8988T (cell line): ENCODE results near the gene PLEKHH2.
"Not testable (repeated sequence)": the region's sequence is repeated elsewhere in the genome, so short reads cannot be mapped to it uniquely, and the experiment has no call there.

Experiments used
- DNase-seq: peaks from one replicate; pipeline ENCODE4 v3.0.0; 2011

Gene PLEKHH2

DNA sequence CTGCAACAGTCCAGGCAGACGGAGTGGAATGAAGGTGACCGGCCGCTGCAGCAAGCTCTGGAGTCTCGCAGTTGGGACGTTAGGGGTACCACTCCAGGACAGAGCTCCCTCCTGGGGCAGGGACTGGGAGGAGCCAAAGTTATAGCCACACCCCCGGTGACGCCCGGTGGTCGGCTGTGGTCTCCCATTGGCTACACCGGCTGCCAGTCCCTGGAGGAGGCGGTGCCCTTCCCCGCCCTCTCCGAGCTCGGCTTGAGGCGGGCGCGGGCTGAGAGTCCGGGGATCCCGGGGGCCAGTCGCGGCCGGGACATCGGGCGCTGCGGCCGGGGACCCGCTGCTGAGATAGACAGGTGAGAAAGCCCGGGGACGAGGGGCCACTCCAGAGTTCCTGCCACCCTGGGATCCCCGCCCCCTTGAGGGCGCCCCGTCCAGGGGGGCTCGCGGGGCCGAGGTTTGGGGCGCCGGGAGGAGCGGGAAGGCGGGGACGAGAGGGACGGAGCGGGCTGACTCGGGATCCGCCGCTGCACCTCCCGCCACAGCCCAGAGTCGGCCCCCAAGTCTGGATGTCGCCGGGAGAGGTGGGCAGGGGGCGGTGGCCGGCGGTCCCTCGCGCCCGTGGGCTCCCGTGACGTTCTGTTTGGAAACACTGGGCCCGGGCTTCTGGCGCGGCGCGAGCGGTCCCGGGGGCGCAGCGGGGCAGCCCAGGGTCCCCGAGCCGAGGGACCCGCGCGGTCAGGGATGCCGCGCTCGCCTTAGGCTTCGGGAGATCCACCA lies at the start of gene PLEKHH2:
Gene PLEKHH2 (plus strand): TSS at position 231 of the 774 bp plus-strand sequence. CDS start 7,414 bp downstream, outside the sequence.
- peak; percentile 77 for DNase-seq

DNA sequence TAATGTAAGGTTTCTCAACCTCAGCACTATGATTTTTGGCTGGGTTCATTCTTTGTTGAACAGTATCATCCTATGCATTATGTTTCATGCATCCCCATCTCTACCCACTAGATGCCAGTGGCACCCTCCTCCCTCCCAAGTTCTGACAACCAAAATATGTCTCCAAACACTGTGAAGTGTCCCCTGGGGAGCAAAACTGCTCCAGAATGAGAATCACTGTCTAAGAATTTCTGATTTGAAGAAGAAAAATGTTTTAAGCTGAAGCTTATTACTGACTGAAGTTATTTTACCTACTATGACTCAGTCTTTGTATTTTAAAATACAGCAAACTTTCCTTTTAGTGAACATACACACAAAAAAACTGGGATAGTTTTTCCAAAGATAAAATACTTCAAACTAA lies 44.6 kb upstream of the PLEKHH2 start:
- DNase-seq, result no peak

DNA sequence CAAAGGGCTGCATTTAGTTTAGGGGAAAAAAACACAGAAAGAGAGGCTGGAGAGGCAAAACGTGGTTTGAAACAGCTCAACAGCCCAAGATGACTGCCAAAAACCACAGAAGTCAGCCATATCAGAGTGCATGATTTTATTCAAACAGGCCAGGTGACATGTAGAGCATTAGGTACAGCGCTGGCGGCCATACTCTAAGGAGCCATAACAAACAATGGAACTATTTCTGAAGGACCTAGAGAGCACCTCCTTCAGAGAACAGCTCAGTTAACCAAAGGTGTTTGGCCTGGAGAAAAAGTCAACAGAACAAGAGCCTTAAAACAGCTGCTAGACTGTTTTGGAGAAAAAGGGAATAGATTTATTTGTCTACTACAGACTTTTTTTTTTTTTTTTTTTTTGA lies 43.8 kb upstream of the PLEKHH2 start:
- DNase-seq, result no peak

DNA sequence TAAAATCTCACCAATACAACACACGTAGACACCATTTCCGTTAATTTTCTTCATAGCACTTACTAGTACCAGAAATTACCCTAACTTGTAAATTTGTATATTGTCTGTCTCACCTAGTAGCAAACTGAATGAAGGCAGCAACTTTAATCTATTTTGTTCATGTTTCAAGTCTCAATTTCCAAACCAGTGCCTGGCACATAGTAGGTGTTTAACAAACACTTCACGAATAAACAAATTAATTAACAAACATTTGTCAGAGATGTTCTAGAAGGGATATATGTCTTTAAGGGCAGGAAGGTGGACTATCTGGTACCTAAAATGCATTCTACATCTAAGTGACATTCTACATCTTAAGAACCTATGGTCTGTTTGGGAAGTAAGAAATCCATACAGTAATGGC lies 42.2 kb upstream of the PLEKHH2 start:
- no peak for DNase-seq

DNA sequence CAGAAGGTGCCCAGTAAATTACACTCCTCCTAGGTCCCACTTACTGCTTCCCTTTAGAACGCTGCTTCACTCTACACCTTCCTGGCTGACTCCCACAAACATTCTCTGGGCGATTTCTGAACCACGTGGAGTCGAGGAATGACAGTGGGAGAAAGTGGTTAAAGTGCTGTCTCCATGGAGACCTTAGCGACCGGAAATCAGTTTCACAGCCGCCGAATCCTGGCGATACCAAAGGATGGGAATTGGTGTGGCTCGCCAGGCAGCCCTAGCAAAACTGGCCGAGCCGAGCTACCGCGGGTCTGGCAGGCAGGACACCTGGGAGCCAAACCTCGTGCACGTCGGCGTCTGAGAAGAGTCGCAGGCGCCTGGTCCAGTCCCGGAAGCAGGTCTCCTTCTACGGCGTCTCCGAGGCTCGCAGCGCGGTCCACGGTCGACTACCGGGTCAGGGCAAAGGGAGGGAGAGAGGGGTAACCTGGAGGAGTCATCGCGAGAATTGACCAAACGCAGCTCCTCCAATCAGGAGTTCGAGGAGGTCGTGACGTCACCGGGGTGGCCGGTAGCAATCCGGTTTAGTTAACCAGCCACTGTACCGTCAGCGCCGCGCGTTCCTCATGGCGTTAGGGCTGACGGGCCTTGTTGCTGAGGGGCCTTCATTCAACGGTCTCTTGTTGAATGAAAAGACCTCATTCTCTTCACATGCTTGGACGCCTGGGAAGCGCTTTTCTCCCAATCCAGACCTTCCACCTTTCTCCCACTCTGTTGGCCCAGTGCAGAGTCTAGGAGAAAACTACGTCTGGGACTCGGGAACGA lies 41.3 kb upstream of the PLEKHH2 start, which contains the start of gene THADA:
Gene THADA (minus strand): TSS at position 436 of the 810 bp plus-strand sequence. CDS start 3,646 bp downstream, outside the sequence.
- peak; percentile 51 for DNase-seq

DNA sequence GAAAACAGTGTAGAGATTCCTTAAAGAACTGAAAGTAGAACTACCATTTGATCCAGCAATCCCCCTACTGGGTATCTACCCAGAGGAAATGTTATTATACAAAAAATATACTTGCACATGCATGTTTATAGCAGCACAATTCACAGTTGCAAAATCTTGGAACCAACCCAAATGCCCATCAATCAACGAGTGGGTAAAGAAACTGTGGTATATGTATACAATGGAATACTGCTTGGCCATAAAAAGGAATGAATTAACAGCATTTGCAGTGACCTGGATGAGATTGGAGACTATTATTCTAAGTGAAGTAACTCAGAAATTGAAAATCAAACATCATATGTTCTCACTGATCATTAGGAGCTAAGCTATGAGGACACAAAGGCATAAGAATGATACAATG lies 36.5 kb upstream of the PLEKHH2 start:
- not testable (repeated sequence) for DNase-seq

DNA sequence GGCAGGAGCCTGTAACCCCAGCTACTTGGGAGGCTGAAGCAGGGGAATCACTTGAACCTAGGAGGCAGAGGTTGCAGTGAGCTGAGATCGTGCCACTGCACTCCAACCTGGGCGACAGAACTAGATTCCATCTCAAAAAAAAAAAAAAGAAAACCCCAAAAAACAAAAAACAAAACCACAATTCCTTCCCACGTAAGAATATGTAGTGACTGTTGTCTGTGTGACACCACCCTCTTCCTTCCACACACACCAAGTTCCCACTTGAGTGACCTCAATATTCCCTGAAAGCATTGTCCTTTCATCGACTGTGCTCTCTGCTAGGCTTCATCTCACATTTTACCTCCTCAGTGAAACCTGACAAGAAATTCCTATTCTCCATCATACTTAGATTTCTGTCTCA lies 32.4 kb upstream of the PLEKHH2 start:
- no peak for DNase-seq

DNA sequence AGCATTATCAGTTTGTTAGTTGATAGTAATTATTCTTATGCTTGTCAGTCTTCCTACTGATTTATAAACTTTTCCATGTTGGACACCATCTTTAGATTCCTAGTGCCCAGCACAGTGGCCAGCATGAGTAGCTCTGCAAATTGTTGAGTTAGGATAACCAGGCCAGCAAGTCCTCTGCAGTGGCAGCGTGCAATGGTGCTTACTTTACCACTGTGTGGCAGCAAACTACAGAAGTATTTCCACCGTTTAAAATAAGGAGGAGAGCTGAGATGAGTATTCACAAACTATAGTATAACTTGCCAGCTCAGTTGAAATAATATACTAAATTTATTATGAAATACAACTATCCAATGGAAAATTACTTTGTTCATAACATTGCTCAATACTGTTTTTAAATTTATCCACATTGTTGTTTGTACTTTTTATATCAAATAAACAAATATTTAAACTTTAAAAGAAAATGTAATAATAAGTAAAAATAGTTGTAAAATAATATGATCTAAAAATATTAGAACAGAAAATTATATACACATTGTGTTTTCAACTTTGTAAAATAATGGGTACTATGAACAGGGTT lies 31.9 kb upstream of the PLEKHH2 start:
- peak; percentile 36 for DNase-seq

DNA sequence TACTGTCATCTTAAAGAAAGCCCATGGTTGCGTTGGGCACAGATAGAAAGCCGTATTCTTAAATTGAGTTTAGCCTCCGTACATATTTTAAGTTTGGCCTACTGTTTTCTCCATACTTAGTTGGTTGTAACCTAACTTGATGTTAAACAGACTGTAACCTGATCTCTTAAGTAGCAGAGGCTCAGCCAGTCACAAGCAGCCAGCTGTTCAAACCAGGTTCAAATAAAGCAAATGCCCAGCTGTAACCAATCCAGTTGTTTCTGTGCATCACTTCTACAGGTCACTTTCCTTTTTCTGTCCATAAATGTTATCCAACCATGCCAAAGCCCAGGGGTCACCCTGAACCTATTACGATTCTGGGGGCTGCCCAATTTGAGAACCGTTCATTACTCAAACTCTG lies 31.2 kb upstream of the PLEKHH2 start:
- no peak for DNase-seq

DNA sequence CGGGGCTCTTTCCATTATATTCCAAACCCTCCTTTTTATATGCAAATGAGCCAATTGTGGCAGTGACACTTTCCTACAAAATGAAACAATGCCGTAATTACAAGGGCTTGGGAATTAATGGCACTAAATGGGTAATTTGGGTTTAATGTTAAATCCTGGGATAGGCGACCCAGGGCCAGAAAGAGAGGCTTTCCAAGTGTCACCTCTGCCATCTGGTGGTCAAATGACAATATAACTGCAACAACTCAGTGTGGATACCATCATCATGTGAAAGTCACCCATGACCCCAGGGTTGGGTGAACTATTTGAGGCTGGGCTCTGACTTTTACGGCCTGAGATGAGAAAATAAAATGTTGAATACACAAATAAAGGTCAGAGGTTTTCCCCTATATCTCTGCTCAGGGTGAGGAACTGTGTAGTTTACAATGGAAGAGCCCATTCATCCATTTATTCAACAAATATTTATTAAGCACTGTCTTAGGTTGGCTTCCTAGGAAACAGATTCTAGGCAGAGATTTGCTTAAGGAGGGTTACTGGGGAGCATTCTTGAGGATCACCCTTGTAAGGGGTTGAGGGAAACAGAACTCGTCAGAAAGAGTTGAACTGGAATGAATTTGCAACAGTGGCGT lies 27.7 kb upstream of the PLEKHH2 start:
- peak; percentile 20 for DNase-seq

DNA sequence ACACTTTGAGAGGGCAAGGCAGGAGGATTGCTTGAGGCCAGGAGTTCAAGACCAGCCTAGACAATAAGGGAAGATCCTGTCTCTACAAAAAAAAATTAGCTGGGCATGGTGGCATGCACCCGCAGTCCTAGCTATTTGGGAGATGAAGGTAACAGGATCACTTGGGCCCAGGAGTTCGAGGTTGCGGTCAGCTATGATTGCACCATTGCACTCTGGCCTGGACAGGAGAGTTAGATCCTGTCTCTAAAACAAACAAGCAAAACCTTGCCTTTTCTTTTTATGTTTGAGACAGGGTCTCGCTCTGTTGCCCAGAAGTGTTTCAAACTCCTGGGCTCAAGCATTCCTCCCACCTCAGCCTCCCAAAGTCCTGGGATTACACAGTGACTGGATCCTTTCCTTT lies 26.7 kb upstream of the PLEKHH2 start:
- DNase-seq, result no peak

DNA sequence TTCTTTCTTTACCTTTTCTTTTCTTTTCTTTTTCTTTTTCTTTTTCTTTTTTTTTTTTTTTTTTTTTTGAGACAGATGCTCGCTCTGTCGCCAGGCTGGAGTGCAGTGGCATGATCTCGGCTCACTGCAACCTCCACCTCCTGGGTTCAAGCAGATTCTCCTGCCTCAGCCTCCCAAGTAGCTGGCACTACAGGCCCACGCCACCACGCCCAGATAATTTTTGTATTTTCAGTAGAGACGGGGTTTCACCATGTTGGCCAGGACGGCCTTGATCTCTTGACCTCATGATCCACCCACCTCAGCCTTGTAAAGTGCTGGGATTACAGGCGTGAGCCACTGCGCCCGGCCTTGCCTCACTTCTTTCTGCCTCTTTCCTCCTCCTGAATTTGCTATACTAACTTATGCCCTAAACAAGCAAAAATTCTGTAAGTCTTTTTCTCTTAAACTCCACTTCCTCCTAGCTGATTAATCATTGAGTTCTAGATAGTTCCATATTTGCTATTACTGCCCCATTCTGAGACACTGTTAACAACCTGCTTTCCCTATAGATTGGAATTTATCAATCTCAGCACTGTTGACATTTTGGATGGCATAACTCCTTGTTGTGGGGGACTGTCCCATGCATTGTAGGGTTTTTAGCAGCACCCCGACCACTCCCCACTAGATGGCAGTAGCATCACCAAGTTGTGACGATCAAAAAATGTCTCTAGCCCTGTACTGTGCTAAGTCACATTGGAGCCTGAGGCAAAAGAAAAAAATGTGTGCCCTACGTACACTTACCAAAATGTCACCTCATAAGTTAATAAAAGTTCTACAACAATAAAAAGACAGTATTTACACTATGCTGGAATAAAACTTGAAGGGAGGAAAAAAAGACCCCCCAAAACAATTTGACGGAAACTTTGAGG lies 24.8 kb upstream of the PLEKHH2 start:
- DNase-seq, result no peak

DNA sequence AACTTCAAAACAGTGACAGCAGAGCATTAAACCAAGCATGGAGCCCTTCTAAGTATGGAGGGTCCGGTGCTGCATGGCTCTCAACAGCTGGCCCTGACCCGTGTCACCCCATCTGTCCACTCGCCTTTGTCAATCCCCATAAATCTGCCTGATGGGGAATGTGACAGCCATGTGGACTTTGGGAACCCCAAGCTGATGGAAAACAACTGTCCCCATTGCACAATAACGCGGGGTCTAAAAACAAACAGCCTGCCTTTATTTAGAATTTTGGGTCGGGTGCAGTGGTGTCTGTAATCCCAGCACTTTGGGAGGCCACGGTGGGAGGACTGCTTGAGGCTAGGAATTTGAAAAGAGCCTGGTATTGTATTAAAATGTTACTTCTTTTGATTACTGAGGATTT lies 24.1 kb upstream of the PLEKHH2 start:
- DNase-seq, result no peak

DNA sequence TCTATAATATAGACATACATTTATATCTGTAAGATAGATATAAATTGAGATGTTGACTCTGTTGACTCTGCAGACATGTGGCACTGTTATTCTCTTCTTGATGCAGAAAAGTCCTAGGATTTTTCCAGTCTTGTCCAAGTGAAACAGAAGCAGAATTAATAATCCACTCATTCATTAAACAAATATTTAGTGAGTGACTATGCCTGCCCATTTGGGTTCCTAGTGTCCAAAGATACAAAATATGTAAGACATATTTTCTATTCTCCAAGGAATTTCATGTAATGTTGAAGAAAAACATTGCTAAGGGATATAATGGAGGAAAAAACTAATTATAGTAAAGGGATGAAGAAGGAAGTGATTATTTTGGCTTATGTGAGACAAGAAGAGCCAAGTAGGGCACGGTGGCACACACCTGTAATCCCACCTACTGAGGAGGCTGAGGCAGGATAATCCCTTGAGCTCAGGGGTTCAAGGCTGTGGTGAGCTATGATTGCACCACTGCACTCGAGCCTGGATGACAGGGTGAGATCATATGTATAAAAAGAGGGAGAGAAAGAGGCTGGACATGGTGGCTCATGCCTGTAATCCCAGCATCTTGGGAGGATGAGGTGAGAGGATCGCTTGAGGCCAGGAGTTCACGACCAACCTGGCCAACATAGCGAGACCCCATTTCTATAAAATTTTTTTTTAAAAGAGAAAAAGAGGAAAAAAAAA lies 19.9 kb upstream of the PLEKHH2 start:
- no peak for DNase-seq

DNA sequence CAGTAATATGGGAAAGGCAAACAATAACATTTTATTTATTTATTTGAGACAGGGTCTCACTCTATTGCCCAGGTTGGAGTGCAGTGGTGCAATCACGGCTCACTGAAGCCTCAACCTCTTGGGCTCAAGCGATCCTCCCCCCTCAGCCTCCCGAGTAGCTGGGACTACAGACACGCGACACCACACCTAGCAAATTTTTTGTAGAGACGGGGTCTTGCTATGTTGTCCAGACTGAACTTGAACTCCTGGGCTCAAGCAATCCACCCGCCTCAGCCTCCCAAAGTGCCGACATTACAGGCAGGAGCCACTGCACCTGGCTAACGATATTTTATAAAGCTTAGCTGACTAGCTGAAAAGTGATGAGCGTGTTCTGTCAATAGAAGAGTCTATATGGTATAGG lies 17.5 kb upstream of the PLEKHH2 start:
- DNase-seq, result no peak

DNA sequence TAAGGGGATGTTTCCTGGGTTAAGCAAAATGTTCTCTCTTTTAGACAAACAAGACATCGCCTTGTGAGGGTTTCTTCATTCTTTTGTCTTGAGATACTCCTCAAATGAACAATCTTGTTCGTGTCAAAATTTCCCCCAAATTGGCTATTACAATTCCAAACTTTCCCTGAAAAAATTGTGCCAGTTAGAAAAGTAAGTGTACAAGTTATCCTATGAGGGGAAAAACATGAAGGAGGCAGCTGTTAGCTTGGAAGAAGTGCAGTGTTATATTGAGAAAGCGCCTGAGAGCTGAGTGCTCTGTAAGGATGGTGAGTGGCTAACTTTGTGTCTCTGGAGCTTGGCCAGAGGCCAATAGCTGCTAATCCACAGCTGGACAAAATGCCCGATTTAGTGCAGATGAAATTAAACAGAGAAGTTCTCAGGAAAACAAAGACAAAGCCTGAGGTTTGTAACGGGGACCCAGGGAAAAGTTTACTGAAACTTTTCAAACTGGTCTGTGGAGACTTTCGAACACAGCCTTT lies 14.1 kb upstream of the PLEKHH2 start:
- no peak for DNase-seq

DNA sequence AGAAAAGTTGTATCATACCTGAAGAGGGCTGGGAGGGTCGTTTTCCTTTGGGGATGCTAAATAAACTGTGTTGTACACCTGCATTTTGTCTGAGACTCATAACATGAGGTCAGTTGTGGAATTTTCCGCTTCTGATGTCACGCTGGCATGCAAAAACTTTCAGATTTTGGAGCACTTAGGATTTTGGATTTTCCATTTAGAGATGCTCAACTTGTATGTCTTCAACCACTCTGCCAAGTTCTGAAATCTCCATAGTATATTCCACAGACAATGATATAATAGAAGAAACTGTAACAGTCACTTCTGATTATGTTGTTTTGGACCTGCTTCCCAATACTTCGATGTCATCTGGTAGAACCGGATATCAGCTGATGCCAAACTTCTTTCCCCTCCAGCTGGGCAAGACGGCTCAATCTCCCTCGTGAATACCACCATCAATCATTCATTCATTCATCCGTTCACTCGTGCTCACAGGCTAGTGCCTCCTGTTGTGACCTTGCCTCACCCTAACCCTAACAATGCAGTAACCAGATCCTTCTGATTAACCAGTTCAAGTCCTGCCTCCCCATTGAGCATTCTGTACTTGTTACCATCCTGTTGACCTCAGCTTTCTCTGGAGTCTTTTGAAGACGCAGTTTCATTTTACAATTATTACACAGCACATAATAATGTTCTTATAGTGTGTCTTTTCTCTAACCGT lies 5.3 kb upstream of the PLEKHH2 start:
- no peak for DNase-seq

DNA sequence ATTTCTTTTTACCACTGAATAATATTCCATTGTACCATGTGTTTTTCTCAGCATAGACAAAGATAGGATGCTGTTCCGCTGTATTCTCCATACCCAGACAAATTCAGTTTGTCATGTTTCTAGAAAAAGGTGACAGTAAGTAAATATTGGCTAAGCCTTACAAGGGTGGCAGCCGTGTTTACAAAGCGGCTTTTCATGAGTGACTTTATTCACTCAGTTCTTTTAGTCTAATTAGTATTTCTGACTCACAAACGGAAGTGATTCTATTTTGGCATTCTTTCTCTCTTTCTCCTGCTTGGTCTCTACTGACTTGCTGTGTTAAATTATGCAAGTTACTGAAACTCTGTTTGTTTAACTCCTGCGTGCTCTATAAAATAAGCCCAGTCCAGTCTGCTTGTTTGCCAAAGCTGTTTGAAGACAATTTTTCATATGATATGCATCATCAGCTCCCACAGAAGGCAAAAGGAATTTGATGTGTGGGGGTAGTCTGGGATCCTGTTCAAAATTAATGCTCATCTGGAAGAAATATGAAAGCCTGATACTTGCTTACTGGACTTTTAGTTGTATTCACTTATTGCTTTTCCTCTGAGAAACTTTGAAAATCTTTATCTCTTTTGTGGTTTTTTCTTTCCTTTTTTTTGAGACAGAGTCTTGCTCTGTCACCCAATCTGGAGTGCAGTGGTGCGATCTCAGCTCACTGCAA lies 2.3 kb upstream of the PLEKHH2 start:
- DNase-seq, result no peak

DNA sequence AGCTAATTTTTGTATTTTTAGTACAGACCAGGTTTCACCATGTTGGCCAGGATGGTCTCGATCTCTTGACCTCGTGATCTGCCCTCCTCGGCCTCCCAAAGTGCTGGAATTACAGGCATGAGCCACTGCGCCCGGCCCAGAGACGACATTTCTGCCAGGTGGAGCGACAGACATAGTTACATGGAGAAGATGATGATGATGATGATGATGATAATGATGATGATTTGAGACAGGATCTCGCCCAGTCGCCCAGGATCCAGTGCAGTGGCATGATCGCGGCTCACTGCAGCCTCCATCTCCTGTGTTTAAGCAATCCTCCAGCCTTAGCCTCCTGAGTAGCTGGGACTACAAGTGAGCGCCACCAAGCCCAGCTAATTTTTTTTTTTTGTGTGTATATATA lies 907 bp upstream of the PLEKHH2 start:
- DNase-seq, result not testable (repeated sequence)

DNA sequence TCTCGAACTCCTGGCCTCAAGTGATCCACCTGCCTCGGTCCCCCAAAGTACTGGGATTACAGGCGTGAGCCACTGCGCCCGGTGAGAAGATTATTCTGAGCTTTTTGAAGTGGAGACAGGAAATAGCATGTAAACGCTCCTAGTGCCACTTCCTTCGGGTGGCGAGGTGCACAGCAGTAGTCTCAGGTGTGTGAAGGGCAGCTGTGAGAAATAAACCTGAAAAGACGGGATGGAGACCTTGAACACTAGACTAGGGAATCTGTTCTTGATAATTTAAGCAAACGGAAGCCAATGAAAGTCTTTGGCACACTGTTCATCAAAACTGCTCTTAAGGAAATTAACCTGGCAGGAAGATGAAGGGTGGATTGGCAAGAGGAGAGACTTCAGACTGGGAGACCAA lies 439 bp upstream of the PLEKHH2 start:
- no peak for DNase-seq
